ENCODE results near the gene R3HCC1L.

R3HCC1L gene

GRCh38 chr10:98262571-98262970 is 128.1 kb downstream of the R3HCC1L start:
- peak; percentile 37 for DNase-seq

GRCh38 chr10:98263088-98263487 is 128.6 kb downstream of the R3HCC1L start:
- no peak for DNase-seq

GRCh38 chr10:98264378-98265065 is 130.1 kb downstream of the R3HCC1L start:
- no peak for DNase-seq

- DNase-seq, result no peak
Observed at GRCh38 chr10:98265403-98266378, 131.2 kb downstream of the R3HCC1L start.

- no peak for DNase-seq
Observed at GRCh38 chr10:98266647-98267046, 132.2 kb downstream of the R3HCC1L start.

GRCh38 chr10:98267069-98267893 is 132.8 kb downstream of the R3HCC1L start:
- DNase-seq, result no peak

GRCh38 chr10:98267894-98268693 is 133.6 kb downstream of the R3HCC1L start, which contains the start of gene LOXL4:
Gene LOXL4, minus strand, starts transcription at chr10:98268194. Its CDS starts 5,175 bp downstream, at chr10:98263019.
- DNase-seq, result peak; percentile 39

- no peak for DNase-seq
Observed at GRCh38 chr10:98268694-98269431, 134.4 kb downstream of the R3HCC1L start.

- peak; percentile 84 for DNase-seq
Observed at GRCh38 chr10:98269435-98269912, 135.0 kb downstream of the R3HCC1L start.

GRCh38 chr10:98270073-98270740 is 135.8 kb downstream of the R3HCC1L start:
- no peak for DNase-seq

- DNase-seq, result no peak
Observed at GRCh38 chr10:98270786-98271185, 136.3 kb downstream of the R3HCC1L start.

- no peak for DNase-seq
Observed at GRCh38 chr10:98272245-98272644, 137.8 kb downstream of the R3HCC1L start.

GRCh38 chr10:98272656-98273055 is 138.2 kb downstream of the R3HCC1L start:
- DNase-seq, result no peak

GRCh38 chr10:98273057-98273850 is 138.8 kb downstream of the R3HCC1L start:
- DNase-seq, result peak; percentile 14

GRCh38 chr10:98274562-98274961 is 140.1 kb downstream of the R3HCC1L start:
- DNase-seq, result no peak

- no peak for DNase-seq
Observed at GRCh38 chr10:98276311-98276710, 141.9 kb downstream of the R3HCC1L start.

GRCh38 chr10:98285416-98285815 is 151.0 kb downstream of the R3HCC1L start:
- DNase-seq, result no peak

GRCh38 chr10:98286419-98286818 is 152.0 kb downstream of the R3HCC1L start:
- no peak for DNase-seq

GRCh38 chr10:98287321-98287720 is 152.9 kb downstream of the R3HCC1L start:
- DNase-seq, result no peak

GRCh38 chr10:98289802-98290209 is 155.3 kb downstream of the R3HCC1L start:
- no peak for DNase-seq

All from fibroblast of upper back skin (primary cell).